AG09309 (cell line): ENCODE data around the gene STIM1.

Experiments used
- DNase-seq: peaks from one replicate; pipeline ENCODE4 v3.0.0-alpha.2; 2010; ENCODE audit warnings: low read depth
- H3K4me3 ChIP-seq: 2 replicates; pipeline ENCODE4 v1.5.1; 2011; ENCODE audit warnings: mild to moderate bottlenecking, low read depth, low read length, moderate library complexity; ENCODE audit not compliant: control insufficient read depth
- TF ChIP-seq, protein P1 (sequence below): IDR thresholded peaks from 2 replicates; pipeline ENCODE4 v1.5.1; 2011; ENCODE audit warnings: mild to moderate bottlenecking, low read depth, low read length, inconsistent platforms; ENCODE audit not compliant: insufficient read depth, control insufficient read depth; ENCODE audit errors: missing control alignments

STIM1 gene

DNA sequence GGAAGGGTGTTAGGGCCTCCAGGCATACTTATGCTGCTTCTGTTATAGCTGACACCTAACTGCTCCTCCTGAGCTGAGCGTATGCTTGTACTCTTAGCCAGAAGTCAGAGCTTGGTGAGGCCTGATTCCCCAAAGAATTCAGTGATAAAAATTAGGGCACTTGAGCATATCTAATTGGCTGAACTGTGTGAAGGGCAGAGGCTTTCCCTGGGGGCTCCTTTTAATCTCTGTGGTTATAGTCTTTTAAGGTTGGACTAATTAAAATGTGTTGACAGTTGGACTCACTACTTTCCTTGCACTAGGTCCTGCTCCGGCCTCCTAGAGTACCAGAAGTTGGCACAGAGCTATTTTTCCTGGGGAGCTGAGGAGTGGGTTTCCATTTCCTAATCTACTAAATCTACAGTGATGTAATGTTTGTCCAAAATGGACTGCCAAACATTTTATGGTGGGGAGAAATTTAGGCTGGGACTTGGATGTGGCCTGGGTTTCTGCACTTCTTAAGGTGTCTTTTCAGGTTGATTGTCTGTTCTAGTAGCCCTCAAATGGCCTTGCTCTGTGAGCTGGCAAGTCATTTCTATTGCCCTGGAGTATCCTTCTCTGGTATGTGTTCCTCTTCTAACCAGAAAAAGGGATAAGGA lies 18.4 kb downstream of the STIM1 start:
- no peak overlapping the region for H3K4me3 ChIP-seq
- TF ChIP-seq, protein P1, sequence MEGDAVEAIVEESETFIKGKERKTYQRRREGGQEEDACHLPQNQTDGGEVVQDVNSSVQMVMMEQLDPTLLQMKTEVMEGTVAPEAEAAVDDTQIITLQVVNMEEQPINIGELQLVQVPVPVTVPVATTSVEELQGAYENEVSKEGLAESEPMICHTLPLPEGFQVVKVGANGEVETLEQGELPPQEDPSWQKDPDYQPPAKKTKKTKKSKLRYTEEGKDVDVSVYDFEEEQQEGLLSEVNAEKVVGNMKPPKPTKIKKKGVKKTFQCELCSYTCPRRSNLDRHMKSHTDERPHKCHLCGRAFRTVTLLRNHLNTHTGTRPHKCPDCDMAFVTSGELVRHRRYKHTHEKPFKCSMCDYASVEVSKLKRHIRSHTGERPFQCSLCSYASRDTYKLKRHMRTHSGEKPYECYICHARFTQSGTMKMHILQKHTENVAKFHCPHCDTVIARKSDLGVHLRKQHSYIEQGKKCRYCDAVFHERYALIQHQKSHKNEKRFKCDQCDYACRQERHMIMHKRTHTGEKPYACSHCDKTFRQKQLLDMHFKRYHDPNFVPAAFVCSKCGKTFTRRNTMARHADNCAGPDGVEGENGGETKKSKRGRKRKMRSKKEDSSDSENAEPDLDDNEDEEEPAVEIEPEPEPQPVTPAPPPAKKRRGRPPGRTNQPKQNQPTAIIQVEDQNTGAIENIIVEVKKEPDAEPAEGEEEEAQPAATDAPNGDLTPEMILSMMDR: no peak
- DNase-seq: no peak

DNA sequence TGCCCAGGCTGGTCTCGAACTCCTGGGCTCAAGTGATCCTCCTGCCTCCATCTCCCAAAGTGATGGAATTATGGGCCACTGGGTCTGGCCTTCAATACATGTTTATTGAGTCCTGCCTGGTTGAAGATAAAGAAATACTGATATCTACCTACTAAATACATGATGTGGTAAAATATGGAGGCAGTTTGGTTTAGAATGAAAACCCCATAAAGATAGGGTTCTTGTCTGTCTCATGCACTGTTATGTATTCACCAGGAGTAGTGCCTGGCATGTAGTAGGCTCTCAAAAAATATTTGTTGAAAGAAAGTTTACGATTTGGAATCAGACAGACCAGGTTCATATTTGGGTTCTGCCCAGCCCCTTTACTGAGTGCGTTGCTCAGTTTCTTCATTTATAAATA lies 21.1 kb downstream of the STIM1 start:
- DNase-seq: no peak
- no peak overlapping the region for H3K4me3 ChIP-seq
- TF ChIP-seq, protein P1: no peak

DNA sequence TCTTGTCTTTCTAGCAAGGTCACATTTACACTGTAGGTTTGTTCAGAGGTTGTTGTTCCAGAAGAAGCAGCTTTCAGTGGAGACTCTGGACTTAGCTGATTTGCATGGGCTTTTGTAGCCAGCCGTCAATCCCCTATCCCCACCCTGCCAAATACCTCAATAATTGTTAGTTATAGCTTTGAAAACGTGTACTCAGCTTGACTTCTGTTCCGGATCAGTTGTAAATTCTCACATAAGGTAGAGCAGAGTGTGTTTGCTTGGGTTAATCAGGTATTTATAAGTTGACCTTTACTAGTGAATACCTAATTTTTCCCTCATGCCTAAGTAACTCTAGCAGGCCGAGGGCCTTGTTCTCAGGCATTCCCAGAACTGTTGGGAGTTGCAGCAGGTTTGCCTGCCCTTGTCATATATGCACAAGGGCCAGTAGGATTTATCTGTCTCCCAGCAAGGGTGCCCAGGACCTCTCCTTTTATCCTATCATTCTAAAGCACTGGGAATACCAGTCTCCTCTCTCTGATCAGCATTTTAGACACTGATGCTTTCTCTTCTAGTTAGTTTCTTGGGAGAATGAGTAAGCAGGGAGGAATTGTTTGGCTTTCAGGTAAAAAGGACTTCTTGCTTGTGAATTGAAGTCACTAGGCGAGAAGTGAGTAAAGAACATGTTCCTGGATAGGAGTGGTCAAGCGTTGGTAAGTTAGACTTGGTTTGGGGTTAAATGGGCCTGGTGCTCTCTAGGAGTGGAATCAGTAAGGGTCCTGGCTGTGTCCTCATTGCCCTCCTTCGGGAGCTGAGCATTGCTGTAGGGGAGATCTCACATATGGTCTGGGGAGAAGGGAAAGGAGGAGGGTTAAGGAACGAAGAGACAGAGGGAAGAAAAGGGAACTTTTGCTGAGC lies 22.1 kb downstream of the STIM1 start:
- no peak for DNase-seq
- TF ChIP-seq, protein P1: no peak
- no peak overlapping the region for H3K4me3 ChIP-seq

DNA sequence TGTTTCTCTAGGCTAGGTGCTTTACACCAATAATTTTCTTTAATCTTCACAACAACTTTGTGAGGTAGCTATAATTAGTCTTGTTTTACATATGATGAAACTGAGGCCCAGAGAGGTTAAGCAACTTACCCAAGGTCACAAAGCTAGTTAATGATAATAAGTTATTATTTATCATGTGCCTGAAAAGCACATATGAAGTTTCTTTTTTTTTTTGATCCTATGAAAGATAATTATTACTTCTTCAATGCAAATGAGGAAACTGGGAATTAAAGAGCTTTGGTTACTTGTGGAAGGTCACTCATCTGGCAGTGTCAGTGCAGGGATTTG lies 22.8 kb downstream of the STIM1 start:
- no peak for DNase-seq
- TF ChIP-seq, protein P1: no peak
- no peak overlapping the region for H3K4me3 ChIP-seq

DNA sequence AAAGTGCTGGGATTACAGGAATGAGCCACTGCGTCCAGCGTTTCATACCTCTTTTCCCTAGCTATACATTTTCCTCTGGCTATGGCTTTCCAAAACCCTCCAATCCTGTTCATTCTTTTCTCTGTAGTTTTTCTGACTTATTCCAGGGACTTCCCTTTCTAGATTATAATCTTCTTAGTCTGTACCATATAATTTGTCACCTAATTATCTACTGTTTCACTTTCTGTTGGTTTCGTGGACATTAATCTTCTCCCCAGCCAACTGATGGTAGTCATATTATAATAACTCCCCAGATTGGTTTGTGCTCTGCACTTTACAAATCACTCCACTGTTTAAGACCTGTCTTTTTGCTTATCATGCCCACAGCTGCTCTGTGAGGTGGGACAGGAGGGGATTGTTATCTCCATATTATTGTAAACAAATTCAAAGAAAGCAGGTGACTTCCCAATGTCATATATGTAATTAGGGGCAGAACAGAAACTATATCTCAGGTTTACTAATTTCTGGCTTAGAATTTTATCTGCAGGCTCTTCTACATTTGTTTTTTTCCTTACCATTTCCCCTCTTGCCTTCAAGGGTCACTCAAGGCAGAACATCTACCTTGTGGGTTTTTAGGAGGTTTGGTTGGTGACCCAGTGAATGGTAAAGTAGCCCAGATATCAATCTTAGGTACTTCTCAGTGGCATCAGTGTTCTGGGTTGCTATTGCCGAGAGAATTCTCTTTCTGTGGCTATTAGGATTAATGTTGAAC lies 23.9 kb downstream of the STIM1 start:
- TF ChIP-seq, protein P1: no peak
- no peak overlapping the region for H3K4me3 ChIP-seq
- DNase-seq: no peak

DNA sequence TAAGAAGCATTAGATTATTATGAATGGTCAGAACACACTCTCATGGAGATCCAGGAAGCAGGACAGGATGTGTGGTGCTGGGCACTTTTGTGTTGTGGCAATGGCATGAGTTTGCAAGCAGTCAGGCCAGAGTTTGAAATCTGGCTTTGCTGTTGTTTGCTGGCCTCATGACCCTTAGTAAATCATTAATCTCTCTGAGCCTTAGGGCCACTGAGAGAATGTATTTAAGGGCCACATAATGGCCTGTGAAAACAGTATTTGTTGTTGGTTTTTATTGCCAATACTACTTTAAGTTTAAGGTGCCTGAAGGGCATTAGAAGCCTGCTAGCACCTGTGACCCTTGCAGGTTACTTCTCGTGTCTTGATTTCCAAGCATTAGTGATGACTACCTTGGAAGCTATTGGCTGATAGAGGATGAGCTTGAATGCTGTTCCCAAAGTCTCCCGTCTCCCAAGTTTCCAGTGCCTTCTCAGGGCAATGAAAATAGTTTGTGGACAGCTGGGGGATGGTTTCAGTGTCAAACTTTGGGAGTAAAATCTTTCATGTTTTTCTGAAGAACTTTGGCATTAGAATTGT lies 24.6 kb downstream of the STIM1 start:
- TF ChIP-seq, protein P1: no peak
- DNase-seq: no peak
- no peak overlapping the region for H3K4me3 ChIP-seq
